Type B pancreatic cell (in vitro differentiated cells): ENCODE results near the gene CACUL1. TPM values are rescaled to one million over a fixed set of nuclear protein-coding genes. Genes with fewer than 3 reads are reported as not detected.
"Not testable (repeated sequence)": the region's sequence is repeated elsewhere in the genome, so short reads cannot be mapped to it uniquely, and the experiment has no call there.

Experiments
- DNase-seq: peaks from one replicate; pipeline ENCODE4 v3.0.0; 2021; ENCODE audit warnings: mixed read lengths; ENCODE audit not compliant: unreplicated experiment; ENCODE audit errors: extremely low spot score
- H3K27ac Mint-ChIP-seq: 2 replicates; pipeline ENCODE4 v1.8.0; 2021; ENCODE audit warnings: mild to moderate bottlenecking, mixed read lengths
- H3K27me3 Mint-ChIP-seq: 2 replicates; pipeline ENCODE4 v1.8.0; 2021; ENCODE audit warnings: mixed read lengths
- H3K36me3 Mint-ChIP-seq: 2 replicates; pipeline ENCODE4 v1.8.0; 2021; ENCODE audit warnings: mixed read lengths
- H3K4me1 Mint-ChIP-seq: one replicate; pipeline ENCODE4 v1.8.0; 2021; ENCODE audit warnings: mixed read lengths; ENCODE audit not compliant: unreplicated experiment
- H3K4me3 Mint-ChIP-seq: 2 replicates; pipeline ENCODE4 v1.8.0; 2021; ENCODE audit warnings: mild to moderate bottlenecking, mixed read lengths
- H3K9me3 Mint-ChIP-seq: 2 replicates; pipeline ENCODE4 v1.8.0; 2021; ENCODE audit warnings: mixed read lengths
- total RNA-seq: library from RNA; stranded (reverse); gene quantifications from 2 replicates; pipeline ENCODE4 v1.2.1, GENCODE V29; 2021; ENCODE audit warnings: low replicate concordance
- TF ChIP-seq, protein P1 (sequence below): fragments of 200-600 bp; sonication (generic); conservative IDR thresholded peaks from 2 replicates; pipeline ENCODE4 v1.5.0; 2021; ENCODE audit warnings: antibody characterized with exemption, mild to moderate bottlenecking

The CACUL1 gene
- total RNA-seq, 1 donor from 2014 or later: 42.9 TPM

GRCh38 chr10:118674226-118674919, 80.4 kb downstream of the CACUL1 start:
- no peaks in the 10 kb centered on the region for H3K27me3 Mint-ChIP-seq
- H3K27ac Mint-ChIP-seq: no peak overlapping the region

DNA sequence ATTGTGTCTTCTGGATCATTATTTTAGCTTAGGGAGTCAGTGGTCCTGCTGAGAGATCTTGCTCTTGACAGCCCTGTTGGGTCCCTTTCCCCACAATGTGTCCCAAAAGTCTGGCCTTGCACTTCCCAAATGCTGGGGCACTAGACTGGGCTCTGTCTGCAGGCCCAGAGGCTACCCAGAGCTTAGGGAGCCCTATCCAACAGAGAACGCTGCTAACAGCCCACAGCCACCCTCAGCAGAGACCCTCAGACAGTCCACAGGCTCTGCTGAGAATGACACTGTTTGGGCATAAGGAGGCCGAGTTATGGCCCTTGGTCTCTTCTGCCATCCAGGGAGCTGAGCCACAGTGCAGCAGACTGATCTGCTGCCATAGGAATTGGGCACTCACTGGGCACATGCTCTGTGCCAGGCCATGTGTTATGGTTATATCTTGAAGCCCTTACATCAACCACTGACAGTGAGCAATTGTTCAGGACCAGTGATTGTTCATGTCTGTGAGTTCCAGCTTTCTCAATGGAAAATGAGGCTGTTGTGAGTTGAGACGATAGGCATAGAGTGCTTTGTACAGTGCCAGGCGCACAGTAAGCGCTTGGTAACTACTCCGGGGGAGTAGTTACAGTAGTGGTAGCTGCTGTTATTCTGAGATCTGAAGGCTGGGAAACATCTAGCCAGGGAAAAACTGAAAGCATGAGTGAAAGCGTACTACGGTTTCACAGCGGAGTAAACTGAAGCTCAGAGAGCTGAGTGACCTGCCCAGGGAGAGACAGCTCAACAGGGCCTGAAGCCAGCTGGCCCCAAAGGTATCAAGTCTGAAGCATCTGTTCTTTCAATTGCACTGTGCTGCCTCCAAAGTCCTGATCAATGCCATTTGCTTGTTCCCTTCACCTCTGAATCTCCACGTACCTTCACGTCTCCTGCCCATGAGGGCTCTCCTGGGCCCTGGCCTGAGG, 81.7 kb downstream of the CACUL1 start:
- no peak overlapping the region for H3K27ac Mint-ChIP-seq
- peaks cover 13% of the 10 kb centered on the region for H3K4me1 Mint-ChIP-seq

More at GRCh38 chr10:118674226-118674919, 80.4 kb downstream of the CACUL1 start:
- Mint-ChIP-seq H3K36me3 (no peaks in the 10 kb centered on the region), H3K4me1 (peaks cover 8% of the 10 kb centered on the region), H3K4me3 (no peak overlapping the region), H3K9me3 (no peaks in the 10 kb centered on the region)
- TF ChIP-seq, protein P1, sequence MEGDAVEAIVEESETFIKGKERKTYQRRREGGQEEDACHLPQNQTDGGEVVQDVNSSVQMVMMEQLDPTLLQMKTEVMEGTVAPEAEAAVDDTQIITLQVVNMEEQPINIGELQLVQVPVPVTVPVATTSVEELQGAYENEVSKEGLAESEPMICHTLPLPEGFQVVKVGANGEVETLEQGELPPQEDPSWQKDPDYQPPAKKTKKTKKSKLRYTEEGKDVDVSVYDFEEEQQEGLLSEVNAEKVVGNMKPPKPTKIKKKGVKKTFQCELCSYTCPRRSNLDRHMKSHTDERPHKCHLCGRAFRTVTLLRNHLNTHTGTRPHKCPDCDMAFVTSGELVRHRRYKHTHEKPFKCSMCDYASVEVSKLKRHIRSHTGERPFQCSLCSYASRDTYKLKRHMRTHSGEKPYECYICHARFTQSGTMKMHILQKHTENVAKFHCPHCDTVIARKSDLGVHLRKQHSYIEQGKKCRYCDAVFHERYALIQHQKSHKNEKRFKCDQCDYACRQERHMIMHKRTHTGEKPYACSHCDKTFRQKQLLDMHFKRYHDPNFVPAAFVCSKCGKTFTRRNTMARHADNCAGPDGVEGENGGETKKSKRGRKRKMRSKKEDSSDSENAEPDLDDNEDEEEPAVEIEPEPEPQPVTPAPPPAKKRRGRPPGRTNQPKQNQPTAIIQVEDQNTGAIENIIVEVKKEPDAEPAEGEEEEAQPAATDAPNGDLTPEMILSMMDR: no peak
- DNase-seq: no peak

GRCh38 chr10:118672153-118672552, 82.6 kb downstream of the CACUL1 start:
- no peaks in the 10 kb centered on the region for H3K9me3 Mint-ChIP-seq
- no peak overlapping the region for H3K4me3 Mint-ChIP-seq
- no peaks in the 10 kb centered on the region for H3K36me3 Mint-ChIP-seq
- TF ChIP-seq, protein P1: no peak
- H3K27ac Mint-ChIP-seq: no peak overlapping the region
- DNase-seq: no peak
- no peaks in the 10 kb centered on the region for H3K27me3 Mint-ChIP-seq
- peaks cover 13% of the 10 kb centered on the region for H3K4me1 Mint-ChIP-seq

More for the DNA sequence above, 81.7 kb downstream of the CACUL1 start:
- no peak overlapping the region for H3K4me3 Mint-ChIP-seq
- H3K27me3 Mint-ChIP-seq: no peaks in the 10 kb centered on the region
- TF ChIP-seq, protein P1: no peak
- no peak for DNase-seq
- no peaks in the 10 kb centered on the region for H3K36me3 Mint-ChIP-seq
- no peaks in the 10 kb centered on the region for H3K9me3 Mint-ChIP-seq

- not testable (repeated sequence) for DNase-seq, H3K4me3 Mint-ChIP-seq, H3K9me3 Mint-ChIP-seq, H3K27ac Mint-ChIP-seq, H3K27me3 Mint-ChIP-seq, H3K36me3 Mint-ChIP-seq
- H3K4me1 Mint-ChIP-seq: peaks cover 13% of the 10 kb centered on the region
Measured at GRCh38 chr10:118671221-118671620, 83.5 kb downstream of the CACUL1 start.

GRCh38 chr10:118670472-118671124, 84.2 kb downstream of the CACUL1 start:
- Mint-ChIP-seq H3K27ac (no peak overlapping the region), H3K4me3 (no peak overlapping the region), H3K9me3 (no peaks in the 10 kb centered on the region), H3K36me3 (no peaks in the 10 kb centered on the region), H3K27me3 (no peaks in the 10 kb centered on the region), H3K4me1 (peaks cover 13% of the 10 kb centered on the region)
- DNase-seq: no peak
- TF ChIP-seq, protein P1: no peak
